Measurements from ENCODE around the gene MUC5AC.
"Not testable (repeated sequence)": the region's sequence is repeated elsewhere in the genome, so short reads cannot be mapped to it uniquely, and the experiment has no call there.

The MUC5AC gene

DNA sequence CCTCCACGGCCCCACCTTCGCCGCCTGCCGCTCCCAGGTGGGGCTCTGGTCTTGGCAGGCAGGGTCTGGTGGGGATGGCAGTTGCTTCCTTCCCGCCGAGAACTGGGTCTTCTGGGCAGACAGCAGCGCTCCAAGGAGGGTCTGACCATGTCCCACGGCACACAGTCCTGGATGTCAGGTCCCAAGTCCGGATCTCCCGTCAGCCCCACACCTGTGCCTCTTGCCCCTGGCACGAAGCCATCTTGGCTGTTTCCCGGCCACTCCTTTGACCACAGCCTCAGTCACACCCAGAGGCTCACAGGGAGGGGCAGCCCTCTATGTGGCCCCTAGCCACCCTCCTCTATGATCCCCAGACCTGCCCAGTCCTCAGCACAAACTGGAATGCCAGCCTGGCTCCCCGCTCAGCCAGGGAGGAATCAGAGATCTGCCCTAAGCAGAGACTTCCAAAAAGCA lies 79.4 kb downstream of the MUC5AC start:
- no peak for DNase-seq (ENCODE audit: low read depth)

GRCh38 chr11:1237851-1238250 lies 80.1 kb downstream of the MUC5AC start:
- no peak for DNase-seq (ENCODE audit: low read depth)

- DNase-seq (ENCODE audit: low read depth), result no peak
These were observed 81.2 kb downstream of the MUC5AC start for GRCh38 chr11:1238767-1239595.

DNA sequence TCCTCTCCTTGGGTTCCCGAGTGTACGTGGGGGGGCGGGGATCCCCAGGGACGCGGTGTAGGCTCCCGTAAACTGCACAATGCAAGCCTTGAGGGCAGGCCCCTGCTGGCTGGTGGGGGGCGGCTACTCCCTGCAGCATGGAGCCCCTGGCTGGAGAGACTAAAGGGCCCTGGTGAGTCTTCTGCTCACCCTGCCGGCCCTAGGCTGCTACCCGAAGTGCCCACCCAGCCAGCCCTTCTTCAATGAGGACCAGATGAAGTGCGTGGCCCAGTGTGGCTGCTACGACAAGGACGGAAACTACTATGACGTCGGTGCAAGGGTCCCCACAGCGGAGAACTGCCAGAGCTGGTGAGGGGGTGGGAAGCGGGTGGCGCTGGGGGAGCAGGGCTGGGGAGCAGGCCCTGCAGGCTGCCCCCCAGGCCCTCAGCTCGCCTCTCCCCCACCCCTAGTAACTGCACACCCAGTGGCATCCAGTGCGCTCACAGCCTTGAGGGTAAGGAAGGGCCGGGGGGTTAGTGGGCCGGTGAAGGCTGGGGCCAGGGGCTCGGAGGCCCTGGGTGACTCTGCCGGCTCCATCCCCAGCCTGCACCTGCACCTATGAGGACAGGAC lies 81.9 kb downstream of the MUC5AC start:
- no peak for DNase-seq (ENCODE audit: low read depth)

DNA sequence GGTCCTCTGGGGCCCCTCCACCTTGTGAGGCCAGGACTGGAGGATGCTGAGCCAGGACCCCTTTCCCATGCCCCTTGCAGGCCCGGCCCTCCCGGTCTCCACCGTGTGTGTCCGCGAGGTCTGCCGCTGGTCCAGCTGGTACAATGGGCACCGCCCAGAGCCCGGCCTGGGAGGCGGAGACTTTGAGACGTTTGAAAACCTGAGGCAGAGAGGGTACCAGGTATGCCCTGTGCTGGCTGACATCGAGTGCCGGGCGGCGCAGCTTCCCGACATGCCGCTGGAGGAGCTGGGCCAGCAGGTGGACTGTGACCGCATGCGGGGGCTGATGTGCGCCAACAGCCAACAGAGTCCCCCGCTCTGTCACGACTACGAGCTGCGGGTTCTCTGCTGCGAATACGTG lies 83.0 kb downstream of the MUC5AC start:
- DNase-seq (ENCODE audit: low read depth), result no peak

GRCh38 chr11:1241706-1242105 lies 84.0 kb downstream of the MUC5AC start:
- no peak for DNase-seq (ENCODE audit: low read depth)

DNA sequence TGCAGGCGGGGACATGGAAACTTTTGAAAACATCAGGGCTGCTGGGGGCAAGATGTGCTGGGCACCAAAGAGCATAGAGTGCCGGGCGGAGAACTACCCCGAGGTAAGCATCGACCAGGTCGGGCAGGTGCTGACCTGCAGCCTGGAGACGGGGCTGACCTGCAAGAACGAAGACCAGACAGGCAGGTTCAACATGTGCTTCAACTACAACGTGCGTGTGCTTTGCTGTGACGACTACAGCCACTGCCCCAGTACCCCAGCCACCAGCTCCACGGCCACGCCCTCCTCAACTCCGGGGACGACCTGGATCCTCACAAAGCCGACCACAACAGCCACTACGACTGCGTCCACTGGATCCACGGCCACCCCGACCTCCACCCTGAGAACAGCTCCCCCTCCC lies 84.5 kb downstream of the MUC5AC start:
- no peak for DNase-seq (ENCODE audit: low read depth)

DNA sequence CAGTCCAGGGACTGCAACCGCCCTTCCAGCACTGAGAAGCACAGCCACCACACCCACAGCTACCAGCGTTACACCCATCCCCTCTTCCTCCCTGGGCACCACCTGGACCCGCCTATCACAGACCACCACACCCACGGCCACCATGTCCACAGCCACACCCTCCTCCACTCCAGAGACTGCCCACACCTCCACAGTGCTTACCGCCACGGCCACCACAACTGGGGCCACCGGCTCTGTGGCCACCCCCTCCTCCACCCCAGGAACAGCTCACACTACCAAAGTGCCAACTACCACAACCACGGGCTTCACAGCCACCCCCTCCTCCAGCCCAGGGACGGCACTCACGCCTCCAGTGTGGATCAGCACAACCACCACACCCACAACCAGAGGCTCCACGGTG lies 85.0 kb downstream of the MUC5AC start:
- DNase-seq (ENCODE audit: low read depth), result not testable (repeated sequence)

- not testable (repeated sequence) for DNase-seq (ENCODE audit: low read depth)
These were observed 85.8 kb downstream of the MUC5AC start for GRCh38 chr11:1243521-1243920.

GRCh38 chr11:1244557-1244956 lies 86.8 kb downstream of the MUC5AC start:
- DNase-seq (ENCODE audit: low read depth), result not testable (repeated sequence)

- not testable (repeated sequence) for DNase-seq (ENCODE audit: low read depth)
These were observed 88.0 kb downstream of the MUC5AC start for GRCh38 chr11:1245717-1246116.

- DNase-seq (ENCODE audit: low read depth), result not testable (repeated sequence)
These were observed 88.5 kb downstream of the MUC5AC start for GRCh38 chr11:1246301-1246700.

- not testable (repeated sequence) for DNase-seq (ENCODE audit: low read depth)
These were observed 89.3 kb downstream of the MUC5AC start for GRCh38 chr11:1247026-1247425.

DNA sequence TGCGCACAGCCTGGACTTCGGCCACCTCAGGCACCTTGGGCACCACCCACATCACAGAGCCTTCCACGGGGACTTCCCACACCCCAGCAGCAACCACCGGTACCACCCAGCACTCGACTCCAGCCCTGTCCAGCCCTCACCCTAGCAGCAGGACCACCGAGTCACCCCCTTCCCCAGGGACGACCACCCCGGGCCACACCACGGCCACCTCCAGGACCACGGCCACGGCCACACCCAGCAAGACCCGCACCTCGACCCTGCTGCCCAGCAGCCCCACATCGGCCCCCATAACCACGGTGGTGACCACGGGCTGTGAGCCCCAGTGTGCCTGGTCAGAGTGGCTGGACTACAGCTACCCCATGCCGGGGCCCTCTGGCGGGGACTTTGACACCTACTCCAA lies 91.2 kb downstream of the MUC5AC start:
- DNase-seq (ENCODE audit: low read depth), result not testable (repeated sequence)

GRCh38 chr11:1250411-1250810 lies 92.7 kb downstream of the MUC5AC start:
- DNase-seq (ENCODE audit: low read depth), result not testable (repeated sequence)
